Fibroblast of pulmonary artery (primary cell): ENCODE data around the gene WFS1.

Experiments used
- DNase-seq: peaks from one replicate; pipeline ENCODE4 v3.0.0-alpha.2; 2010; ENCODE audit warnings: low read depth
- H3K4me3 ChIP-seq: replicated peaks from 2 replicates; pipeline ENCODE4 v1.5.1; 2011; ENCODE audit warnings: low read depth, mild to moderate bottlenecking, control low read depth, low read length, moderate library complexity
- CTCF ChIP-seq: IDR thresholded peaks from 2 replicates; pipeline ENCODE4 v1.5.1; 2011; ENCODE audit warnings: mild to moderate bottlenecking, control low read depth, low read length, inconsistent platforms; ENCODE audit errors: missing control alignments

The WFS1 gene

DNA sequence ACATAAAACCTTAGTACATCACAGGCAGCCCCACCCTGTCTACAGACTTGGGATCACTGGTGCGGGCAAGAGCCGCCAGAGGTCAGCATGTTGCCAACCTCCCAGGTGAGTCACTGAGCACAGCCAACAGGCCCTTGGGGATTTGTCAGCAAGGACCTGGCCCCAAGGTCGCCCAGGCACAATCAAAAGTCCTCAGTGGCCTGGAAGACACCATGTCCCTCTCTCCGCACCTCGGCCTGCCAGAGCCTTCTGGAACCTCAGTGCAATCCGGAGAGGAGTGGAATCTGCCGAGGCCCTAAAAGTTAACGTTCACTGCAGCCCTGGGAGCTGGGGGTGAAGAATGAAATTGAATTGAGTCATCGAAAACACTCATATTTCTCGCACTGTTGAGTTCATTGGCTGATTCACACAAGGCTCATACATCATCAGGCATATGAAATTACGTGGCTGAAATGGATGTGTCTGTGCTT lies 74.3 kb downstream of the WFS1 start:
- TF ChIP-seq CTCF: no peak
- H3K4me3 ChIP-seq: no peak overlapping the region
- peak; percentile 10 for DNase-seq

DNA sequence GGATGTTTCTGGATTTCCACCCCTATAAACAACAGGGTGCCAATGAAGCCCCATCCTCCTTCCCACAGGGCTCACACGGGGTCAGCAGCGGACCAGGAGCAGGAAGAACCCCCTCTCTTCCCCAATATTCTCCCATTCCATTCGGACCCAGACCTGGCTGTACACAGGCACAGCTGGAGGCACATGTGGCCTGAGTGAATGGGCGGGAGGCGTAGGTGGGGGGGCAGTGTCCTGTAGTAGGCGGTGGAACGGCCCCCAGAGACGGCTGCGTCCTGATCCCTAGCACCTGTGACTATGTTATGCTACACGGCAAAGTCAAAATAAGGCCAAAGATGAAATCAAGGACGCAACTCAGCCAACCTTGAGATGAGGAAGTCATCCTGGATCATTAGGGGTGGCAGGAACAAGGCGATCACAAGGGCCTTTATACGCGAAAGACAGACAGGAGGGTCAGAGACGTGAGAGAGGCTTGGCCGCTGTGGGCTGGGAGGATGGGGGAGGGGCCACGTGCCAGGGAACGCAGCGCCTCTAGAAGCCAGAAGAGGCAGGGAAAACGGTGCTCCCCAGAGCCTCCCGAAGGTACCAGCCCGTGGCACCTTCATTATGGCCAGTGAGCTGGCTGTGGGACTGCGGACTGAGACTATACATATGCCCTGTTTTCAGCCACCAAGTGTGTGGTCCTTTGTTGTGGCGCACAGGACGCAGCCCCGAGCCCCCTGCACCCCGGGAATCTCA lies 75.6 kb downstream of the WFS1 start:
- DNase-seq: no peak
- H3K4me3 ChIP-seq: no peak overlapping the region
- no peak for TF ChIP-seq CTCF

- H3K4me3 ChIP-seq: no peak overlapping the region
- DNase-seq: no peak
- TF ChIP-seq CTCF: no peak
Measured at GRCh38 chr4:6345866-6346265, 76.2 kb downstream of the WFS1 start.

- no peak overlapping the region for H3K4me3 ChIP-seq
- TF ChIP-seq CTCF: no peak
- DNase-seq: no peak
Measured at GRCh38 chr4:6346373-6347110, 76.9 kb downstream of the WFS1 start.

- no peak for DNase-seq
- H3K4me3 ChIP-seq: no peak overlapping the region
- TF ChIP-seq CTCF: no peak
Measured at GRCh38 chr4:6347511-6348045, 77.9 kb downstream of the WFS1 start.

DNA sequence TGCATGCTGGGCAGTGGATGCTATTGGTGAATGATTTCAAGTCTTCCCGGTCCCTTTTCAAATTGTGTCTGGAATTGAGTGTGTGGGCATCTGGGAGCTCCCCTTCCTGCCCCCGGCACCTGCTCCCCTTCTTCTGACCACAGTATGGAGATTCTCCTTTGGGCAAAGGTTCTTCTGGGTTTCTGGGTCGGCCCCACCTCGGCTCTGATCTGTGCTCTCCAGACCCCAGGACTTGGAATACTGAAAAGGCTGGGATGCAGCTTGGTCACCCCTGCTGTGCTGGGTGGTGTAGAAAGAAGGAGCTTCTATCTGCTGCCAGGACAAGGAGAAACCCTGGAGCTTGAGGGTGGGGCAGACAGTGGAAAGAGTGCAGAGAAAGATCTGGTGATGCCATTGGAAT lies 78.8 kb downstream of the WFS1 start:
- H3K4me3 ChIP-seq: no peak overlapping the region
- DNase-seq: no peak
- no peak for TF ChIP-seq CTCF
